GM23248 (cell line): ENCODE measurements around the gene TFG.

Experiments
- EZH2 ChIP-seq: fragments of 200-600 bp; sonication (generic); IDR thresholded peaks from 2 replicates; pipeline ENCODE4 v1.6.1; 2018; ENCODE audit warnings: antibody characterized with exemption, mild to moderate bottlenecking; ENCODE audit not compliant: insufficient read depth, poor library complexity, severe bottlenecking
- EZH2phosphoT487 ChIP-seq: fragments of 200-600 bp; sonication (generic); IDR thresholded peaks from 2 replicates; pipeline ENCODE4 v1.6.1; 2018; ENCODE audit warnings: antibody characterized with exemption, moderate library complexity, mild to moderate bottlenecking, low read depth; ENCODE audit not compliant: insufficient read depth

- TF ChIP-seq EZH2: no peak
- no peak for TF ChIP-seq EZH2phosphoT487
These were observed 16.1 kb upstream of the TFG start for GRCh38 chr3:100693225-100693624.
